NCI-H2196 (cell line): ENCODE results near the gene N4BP3.
A peak's percentile ranks its signal among the peaks of the same experiment; 100 is the strongest.
"Not testable (repeated sequence)": the region's sequence is repeated elsewhere in the genome, so short reads cannot be mapped to it uniquely, and the experiment has no call there.

ENCODE experiments used
- DNase-seq: peaks from one replicate; lab custom pipeline; 2025; ENCODE audit not compliant: unreplicated experiment; lab: John Stamatoyannopoulos, UW

N4BP3 gene

DNA sequence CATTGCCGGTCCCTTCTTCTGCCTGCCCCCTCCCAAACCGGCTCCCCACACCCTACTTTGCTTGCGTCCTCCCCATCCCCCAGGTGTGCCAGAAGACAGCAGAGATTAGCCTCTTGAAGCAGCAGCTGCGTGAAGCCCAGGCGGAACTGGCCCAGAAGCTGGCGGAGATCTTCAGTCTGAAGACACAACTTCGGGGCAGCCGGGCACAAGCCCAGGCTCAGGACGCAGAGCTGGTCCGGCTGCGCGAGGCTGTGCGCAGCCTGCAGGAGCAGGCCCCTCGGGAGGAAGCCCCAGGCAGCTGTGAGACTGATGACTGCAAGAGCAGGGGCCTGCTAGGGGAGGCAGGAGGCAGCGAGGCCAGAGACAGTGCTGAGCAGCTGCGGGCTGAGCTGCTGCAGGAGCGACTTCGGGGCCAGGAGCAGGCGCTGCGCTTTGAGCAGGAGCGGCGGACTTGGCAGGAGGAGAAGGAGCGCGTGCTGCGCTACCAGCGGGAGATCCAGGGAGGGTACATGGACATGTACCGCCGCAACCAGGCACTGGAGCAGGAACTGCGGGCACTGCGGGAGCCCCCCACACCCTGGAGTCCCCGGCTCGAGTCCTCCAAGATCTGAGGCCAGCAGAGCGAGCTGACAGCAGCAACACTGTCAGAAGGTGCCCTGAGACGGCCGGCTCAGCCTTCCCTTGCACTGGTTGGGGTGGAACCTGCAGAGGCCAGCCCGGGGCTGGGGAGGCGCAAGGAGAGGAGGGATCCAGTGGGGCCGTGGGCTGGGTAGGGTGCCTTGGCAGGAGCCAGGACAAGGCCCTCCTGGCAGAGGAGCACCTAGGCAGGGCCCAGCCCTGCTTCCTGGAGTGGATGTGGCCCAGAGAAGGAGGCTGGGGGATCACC, 8.3 kb downstream of the N4BP3 start:
- DNase-seq: no peak

DNA sequence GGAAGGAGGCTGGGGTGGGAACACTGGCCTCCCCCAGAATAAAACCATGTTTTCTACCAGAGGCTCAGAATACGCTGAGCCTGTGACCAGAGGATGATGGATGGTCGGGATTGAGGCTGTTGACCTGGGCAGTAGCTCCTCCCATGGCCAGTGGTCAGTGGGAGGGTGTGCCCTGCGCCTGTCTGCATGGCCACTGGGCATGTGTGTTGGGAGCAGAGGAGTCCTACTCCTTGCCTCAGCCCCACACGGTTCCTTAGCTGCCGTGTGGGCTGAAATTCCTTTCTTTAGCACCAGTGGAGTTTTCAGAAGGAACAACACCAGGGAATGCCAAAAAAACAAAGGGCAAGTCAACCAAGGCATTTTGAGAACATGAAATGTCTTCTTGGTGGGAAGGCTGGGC, 9.0 kb downstream of the N4BP3 start:
- no peak for DNase-seq

DNA sequence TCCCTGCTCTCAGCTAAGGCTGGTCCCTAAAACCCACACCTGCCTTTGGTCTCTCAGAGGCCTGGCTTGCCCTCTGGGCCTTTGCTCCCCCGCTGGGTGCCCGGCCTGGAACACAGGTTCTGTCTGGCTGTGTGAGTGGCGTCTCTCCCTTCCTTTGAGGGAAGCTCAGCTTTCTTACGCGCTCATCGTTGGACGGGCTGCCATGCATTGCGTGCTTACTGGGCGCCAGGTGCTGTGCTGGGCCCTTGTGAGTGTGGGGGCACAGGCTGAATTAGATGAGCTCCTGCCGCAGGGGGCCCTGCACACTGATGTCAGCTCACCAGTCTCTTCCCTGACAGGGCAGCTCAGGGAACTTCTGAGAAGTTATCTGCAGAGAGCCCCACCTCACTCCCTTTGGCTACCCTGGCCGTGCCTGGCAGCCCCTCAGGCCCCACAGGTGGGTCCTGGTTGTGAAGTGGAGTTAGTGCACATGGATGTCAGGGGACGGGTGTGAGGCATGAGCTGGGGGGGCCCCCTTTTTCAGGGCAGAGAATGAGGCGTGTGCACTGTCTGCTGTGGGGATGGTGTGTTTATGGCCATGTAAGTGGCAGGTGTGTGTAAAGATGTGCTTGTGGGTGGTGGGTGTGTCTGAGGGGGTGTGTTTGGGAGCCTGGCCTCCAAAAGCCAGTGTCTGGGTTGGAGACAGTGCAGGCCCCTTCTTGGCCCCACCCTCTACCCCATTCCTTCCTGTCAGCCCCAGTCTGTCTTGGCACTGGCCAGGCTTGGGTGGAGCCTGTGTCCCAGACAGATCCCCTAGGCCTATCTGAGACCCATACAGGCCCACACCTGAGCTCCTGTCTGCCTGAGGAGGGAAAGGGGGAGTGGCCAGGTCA, 10.0 kb downstream of the N4BP3 start:
- DNase-seq: peak; percentile 29

DNA sequence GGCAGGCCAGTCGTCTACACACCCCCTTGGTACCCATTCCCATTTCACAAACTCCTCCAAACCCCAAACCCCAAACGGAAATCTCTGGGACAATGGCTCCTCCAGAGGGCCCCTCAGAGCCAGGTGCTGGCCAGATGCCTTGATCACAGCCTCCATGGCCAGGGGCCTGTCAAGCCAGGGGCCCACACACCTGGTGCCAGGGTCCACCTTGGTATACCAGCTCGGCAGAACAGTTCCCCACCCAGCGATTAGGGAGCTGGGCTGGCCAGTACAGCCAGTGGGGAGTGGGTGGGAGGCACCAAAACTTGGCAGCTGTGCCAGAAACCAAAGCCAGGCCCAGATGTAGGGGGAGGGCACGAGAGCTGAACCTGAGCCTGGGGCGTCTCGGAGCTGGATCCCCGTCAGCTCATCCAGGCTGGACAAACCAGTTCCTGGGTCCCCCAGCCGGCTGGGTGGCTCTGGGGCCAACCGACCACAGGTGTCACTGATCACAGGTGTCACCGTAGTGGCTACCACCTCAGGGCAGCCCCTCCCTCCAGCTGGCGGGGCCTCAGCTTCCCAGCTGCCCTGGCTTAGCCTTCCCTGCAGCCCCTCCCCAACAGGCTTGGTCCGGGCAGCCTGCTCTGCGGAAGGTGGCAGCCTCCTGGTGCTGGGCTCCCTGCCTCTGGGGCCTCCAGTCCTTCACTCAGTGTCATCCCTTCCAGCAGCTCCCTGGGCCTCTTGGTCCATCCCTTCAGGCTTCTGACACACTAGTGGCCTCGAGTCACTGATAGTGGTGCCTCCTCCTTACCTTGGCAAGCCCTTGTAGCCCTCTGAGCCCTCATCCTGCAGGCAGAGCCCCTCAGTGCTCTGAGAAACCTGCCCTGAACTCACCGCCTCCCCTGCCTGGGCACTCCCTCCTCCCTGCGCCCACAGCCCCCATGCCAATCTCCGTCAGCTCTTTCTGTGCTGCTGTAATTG, 10.9 kb downstream of the N4BP3 start:
- DNase-seq: peak; percentile 31

DNA sequence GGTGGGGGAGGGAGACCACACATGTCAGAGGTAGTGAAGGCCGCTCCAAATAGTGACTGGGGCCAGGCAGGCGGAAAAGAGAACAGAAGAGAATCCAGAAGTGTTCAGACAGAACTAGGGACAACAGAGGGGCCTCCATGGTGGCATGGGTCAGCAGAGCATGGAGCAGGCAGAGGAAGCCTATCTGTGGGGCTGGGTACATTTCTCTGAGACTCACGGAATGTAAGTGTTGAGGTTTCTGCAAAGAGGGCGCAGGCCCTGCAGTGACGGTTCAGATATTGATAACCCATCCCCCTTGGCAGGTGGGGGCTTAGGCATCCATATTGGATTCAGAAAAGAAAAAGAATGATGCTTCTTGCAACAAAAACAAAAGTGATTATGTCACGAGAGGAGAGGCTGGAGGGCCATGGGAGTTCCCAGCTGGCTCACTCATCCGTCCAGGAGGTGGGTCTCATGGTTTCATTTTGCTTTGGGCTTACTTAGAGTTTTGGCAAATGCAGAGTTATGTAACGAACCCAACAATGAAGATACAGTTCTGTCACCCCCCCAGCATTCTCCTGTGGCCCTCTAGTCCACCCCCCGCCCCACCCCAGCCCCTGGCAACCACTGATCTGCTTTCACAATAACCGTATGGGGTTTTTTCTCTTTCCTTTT, 12.0 kb downstream of the N4BP3 start:
- no peak for DNase-seq

DNA sequence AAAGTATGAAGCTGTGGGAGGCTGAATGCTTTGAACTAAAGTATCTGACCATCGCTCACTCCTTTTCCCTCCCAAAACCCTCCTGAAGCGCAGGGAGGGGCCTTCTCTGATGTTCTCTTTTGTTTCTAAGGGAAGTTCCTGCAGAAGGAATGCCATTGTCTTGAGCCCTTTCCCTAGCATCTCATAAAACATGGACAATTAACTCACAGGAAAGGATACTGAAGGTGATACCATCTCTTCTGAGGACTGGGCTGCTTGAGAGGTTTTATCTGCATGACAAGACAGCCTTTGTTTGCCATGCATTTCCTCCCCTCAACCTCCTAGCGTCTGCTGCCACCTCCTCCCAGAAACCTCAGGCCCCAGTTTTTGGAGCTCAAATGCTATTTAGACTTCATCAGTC, 13.2 kb downstream of the N4BP3 start:
- no peak for DNase-seq

DNA sequence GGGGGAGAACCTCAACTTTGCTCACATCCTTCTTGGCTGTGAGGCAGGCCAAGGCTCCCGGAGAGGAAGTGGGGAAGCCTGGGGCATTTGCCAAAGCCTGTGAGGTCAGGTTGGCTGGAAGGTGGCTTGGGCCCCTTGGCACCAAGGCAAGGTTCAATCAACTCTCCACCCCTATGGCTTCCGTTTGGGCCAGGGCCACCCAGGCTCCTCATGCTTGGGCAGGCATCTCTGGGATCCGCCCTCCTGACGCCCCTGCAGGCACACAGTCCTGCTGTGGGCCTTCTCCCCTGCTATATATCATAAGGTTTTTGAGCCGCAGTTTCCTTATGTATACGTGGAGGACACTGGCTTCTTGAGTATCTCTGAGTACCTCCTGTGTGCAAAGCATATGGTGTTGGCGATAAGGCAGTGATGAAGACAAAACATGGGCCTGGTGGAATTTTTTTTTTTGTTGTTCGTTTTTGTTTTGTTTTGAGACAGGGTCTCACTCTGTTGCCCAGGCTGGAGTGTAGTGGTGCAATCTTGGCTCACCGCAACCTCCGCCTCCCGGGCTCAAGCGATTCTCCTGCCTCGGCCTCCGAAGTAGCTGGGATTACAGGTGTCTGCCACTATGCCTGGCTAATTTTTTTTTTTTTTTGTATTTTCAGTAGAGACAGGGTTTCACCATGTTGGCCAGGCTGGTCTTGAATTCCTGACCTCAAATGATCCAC, 14.1 kb downstream of the N4BP3 start:
- not testable (repeated sequence) for DNase-seq

DNA sequence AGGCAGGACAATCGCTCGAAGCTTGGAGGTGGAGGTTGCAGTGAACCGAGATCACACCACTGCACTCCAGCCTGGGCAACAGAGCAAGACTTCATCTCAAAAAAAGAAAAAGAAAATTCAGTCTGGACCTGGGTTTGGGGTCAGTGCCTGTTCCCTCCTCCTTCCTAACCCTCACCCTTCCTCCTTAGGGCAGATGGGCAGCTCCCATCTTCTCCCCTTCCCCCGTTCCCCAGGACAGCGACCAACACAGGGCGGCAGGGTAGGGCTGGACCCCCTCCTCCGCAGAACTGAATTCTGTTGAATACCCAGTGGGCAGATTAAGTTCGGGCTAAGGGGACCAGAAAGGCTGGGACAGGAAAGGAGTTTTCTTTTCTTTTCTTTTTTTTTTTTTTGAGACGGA, 16.0 kb downstream of the N4BP3 start:
- DNase-seq: no peak

DNA sequence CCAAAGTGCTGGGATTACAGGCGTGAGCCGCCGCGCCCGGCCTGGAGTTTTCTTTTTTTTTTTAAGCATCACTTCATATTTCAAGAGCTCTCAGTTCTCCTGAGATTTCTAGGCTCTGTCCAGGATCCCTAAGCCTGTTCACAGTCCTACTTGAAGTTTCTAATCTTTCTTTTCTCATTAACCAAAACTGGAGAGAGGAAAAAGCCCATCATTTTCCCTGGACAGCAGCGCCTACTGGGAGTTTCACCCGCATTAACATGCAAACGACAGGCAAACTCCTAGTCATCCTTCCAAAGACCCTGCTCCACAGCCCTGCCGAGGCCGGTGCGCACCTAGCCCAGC, 16.9 kb downstream of the N4BP3 start:
- DNase-seq: not testable (repeated sequence)

DNA sequence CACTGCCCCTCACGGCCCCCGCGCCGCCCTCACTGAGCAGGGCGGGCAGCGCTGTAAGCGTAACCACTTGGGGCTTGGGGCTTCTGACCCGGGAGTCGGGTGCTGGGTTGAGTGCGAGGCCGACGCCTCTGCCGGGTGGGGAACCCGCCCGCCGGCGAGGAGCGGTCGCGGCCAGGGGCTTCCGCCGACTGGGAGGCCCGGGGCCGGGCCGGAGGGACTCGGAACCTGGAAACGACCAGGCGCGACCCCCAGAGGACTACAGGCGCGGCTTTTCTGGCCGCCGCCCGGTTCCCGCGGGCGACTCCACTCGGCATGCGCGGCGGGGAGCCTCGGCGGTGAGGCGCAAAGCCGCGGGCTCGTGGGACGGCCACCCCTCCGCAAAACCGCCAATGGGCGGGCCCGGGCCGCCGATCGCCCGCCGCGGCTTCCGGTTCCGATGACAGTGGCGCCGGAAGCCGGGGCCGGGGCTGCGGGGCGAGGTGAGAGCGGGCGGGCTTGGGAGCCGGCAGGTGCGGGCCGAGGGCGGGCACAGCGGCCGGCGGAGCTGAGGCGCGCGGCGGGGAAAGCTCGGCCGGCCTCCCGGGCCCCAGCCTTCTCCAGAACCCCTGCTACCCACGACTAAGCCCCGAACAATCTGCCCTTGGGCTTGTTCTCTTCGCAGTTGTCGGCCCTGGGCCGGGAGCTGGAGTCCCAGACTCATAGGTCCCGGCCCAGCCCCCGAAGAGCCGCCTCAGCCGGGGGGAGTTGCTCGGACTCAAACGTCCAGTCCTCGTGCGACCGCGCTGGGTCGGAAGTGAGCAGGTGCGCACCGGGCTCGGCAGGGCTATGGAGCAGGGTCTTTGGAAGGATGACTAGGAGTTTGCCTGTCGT, 17.5 kb downstream of the N4BP3 start, which contains the start of gene RMND5B:
RMND5B (plus strand) TSS at position 439 of the 870 bp plus-strand sequence. CDS start 7,106 bp downstream, outside the sequence.
- peak; percentile 92 for DNase-seq

DNA sequence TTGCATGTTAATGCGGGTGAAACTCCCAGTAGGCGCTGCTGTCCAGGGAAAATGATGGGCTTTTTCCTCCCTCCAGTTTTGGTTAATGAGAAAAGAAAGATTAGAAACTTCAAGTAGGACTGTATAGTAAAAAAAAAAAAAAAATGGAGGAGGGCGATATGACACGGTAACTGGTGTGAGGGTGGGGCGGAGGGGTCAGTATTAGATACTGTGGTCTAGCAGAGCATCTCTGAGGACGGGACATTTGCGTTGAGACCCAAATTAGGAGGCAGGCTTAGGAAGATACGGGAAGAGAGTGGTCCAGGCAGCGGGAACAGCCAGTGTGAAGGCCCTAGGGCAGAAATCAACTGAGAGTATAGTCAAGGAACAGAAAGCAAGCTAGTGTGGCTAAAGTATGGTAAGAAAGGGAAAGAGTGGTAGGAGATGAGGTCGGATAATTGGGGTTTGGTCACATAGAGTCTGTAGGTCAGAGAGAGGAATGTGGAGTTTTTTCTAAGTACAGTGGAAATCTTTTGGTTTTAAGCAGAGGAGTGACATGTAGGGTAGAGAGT, 18.2 kb downstream of the N4BP3 start:
- no peak for DNase-seq

DNA sequence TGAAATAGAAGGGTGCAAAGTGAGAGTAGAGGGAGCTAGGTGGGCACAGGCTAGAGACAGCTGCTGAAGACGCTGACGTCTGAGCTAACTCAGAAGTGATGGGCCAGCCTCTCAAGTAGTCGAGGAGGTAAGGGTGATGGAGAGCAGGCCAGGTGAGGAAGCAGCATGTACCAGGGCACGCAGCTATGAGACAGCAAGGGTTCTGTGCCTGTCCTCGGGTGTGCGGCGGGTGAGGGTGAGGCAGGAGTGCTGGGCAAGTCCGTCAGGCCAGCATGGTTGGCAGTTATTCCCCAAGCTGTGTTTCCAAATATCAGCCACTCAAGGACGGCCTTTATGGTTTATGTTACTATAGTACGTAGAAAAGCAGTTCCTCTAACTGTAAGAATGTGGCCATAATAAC, 23.7 kb downstream of the N4BP3 start:
- DNase-seq: no peak

DNA sequence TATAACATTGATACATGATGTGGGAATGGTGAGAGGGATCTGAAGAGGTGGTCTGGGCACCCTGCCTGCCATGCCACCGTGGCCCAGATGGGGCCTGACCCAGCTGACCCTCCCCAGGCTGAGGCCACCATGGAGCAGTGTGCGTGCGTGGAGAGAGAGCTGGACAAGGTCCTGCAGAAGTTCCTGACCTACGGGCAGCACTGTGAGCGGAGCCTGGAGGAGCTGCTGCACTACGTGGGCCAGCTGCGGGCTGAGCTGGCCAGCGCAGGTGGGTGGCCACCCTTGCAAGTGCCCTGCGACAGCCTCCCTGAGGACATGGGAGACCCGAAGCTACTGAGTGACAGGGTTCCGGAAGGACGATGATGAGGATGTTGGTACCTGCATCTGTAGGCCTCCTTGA, 24.7 kb downstream of the N4BP3 start:
- no peak for DNase-seq

DNA sequence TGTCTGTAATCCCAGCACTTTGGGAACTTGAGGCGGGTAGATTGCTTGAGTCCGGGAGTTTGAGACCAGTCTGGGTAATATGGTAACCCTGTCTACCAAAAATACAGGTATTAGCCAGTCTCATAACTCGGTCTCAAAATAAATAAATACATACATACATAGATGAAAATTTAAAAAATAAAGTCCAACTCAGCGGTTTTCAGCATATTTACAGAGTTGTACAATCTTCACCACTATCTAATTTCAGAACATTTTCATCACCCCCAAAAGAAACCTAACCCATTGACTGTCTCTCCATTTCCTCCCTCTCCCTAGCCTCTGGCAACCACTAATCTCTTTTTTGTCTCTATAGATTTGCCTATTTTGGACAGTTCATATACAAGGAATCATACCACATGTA, 28.2 kb downstream of the N4BP3 start:
- DNase-seq: no peak

DNA sequence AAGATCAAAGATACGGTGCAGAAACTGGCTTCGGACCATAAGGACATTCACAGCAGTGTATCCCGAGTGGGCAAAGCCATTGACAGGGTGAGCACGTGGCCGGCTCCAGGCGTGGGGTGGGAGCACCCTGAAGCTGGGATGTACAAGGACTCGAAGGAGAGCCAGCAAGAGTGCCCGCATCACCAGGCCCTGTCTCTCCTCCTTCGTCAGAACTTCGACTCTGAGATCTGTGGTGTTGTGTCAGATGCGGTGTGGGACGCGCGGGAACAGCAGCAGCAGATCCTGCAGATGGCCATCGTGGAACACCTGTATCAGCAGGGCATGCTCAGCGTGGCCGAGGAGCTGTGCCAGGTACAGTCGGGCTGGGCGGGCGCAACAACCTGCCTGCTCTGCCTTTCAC, 29.3 kb downstream of the N4BP3 start:
- DNase-seq: no peak

DNA sequence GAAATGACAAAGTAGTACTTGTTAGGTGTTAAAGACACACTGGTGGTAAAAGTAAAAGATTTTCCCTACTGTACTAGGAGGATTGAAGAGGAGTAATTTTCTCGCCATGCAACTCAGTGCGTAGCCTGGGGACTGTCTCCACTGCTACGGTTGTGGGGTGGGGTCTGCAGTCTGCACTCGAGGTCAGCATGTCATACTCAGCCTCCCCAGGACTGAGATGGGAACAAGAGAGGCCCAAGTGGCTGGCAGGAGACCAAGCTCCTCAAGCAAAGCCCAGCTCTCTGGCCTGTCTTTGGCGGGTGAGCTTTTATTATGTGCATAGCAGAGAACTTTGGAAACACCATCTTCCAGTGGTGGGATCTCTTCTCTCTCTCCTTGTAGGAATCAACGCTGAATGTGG, 29.9 kb downstream of the N4BP3 start:
- no peak for DNase-seq

DNA sequence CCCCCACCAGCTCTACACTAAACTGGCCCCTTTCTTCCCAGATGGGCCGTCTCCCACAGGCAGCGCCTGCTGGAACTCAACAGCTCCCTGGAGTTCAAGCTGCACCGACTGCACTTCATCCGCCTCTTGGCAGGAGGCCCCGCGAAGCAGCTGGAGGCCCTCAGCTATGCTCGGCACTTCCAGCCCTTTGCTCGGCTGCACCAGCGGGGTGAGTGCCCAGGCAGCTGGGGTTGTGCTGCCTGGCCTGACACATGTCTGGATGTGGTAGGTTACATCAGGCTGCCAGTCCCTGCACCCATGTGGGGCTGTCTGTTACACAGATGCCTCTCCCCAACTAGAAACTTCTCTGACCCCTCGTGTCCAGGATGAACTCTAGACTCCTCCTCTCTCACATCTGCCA, 30.6 kb downstream of the N4BP3 start:
- no peak for DNase-seq

DNA sequence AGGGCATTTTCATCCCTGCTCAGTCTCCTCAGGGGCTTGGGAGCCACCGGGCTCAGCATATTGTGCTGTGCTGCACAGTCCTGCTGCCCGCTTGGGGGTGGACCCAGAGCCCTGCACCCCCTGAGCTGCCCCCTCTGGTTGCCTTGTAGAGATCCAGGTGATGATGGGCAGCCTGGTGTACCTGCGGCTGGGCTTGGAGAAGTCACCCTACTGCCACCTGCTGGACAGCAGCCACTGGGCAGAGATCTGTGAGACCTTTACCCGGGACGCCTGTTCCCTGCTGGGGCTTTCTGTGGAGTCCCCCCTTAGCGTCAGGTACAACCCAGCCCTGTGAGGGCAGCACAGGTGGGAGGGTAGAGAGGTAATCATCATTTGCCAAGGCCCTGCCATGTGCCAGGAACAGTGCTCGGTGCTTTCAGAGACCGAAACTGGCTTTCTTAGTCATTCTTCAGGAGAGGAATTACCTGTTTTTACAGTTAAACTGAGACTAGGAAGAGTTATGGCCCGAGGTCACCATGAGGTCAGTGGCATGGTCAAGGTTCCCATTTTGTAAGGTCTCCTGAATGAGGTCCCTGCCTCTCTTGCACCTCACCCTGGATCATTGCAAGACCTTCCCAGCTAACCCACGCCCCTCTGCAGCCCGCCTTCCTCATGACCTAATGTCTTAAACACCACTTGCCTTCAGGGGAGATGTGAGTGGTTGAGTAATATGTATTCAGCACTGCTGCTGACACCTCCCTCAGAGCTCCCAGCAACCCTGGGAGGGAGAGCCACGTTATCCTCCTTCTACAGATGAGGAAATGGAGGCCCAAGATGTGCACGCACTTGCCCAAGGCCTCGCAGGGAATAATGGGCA, 32.9 kb downstream of the N4BP3 start:
- DNase-seq: peak; percentile 68
